IPS DF 6.9 (cell line): ENCODE data around the gene LYRM2.

Source experiments
- DNase-seq: peaks from one replicate; pipeline ENCODE4 v3.0.0-alpha.2; 2013; ENCODE audit warnings: low read depth, low spot score
- H3K27ac ChIP-seq: one replicate; pipeline ENCODE4 v1.5.1; 2013; ENCODE audit warnings: low read length, control low read depth
- H3K27me3 ChIP-seq: 2 replicates; pipeline ENCODE4 v1.6.1; 2013; ENCODE audit warnings: mild to moderate bottlenecking, low read length; ENCODE audit not compliant: control insufficient read depth, insufficient read depth
- H3K36me3 ChIP-seq: 2 replicates; pipeline ENCODE4 v1.6.1; 2013; ENCODE audit warnings: low read length; ENCODE audit not compliant: control insufficient read depth, insufficient read depth
- H3K4me1 ChIP-seq: 2 replicates; pipeline ENCODE4 v1.6.1; 2013; ENCODE audit warnings: low read length; ENCODE audit not compliant: control insufficient read depth, insufficient read depth
- H3K4me3 ChIP-seq: 2 replicates; pipeline ENCODE4 v1.5.1; 2013; ENCODE audit warnings: mild to moderate bottlenecking, low read length
- H3K9me3 ChIP-seq: 2 replicates; pipeline ENCODE4 v1.6.1; 2013; ENCODE audit warnings: low read length, inconsistent platforms; ENCODE audit not compliant: control insufficient read depth, insufficient read depth
- WGBS: extraction: QIAGEN DNeasy Blood & Tissue Kit; methylation state at CpG from one replicate; pipeline ENCODE4 v1.1.7; 2013; ENCODE audit warnings: mixed read lengths, missing lambda C conversion rate; ENCODE audit not compliant: insufficient read length, insufficient coverage; 5-methylcytosine and 5-hydroxymethylcytosine counted together

Gene LYRM2

DNA sequence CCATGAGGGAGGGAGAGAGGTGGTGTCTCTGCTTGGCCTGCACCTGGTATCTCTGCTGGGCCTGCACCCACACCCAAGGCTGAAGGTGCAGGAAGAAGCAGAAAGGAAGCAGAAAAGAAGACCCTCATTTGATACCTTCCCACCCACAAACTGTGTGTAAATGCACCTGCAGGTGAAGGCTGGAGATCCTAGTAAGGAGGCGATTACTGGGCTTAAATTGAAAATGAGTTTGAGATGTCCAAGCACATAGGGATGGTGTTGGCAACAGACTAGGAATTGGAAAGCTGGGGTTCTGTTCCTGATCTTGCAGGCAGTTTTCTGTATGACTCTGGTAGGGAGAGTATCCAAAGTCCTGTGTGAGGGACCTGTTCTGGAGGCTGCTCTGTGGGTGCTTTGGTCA lies 74.7 kb downstream of the LYRM2 start:
- no peak overlapping the region for H3K4me3 ChIP-seq
- H3K4me1 ChIP-seq = no peaks in the 10 kb centered on the region
- H3K36me3 ChIP-seq = no peaks in the 10 kb centered on the region
- no peak for DNase-seq
- no peaks in the 10 kb centered on the region for H3K27me3 ChIP-seq
- WGBS = no CpG with 5 or more reads among the region's 1 CpG
- no peak overlapping the region for H3K27ac ChIP-seq
- no peaks in the 10 kb centered on the region for H3K9me3 ChIP-seq

DNA sequence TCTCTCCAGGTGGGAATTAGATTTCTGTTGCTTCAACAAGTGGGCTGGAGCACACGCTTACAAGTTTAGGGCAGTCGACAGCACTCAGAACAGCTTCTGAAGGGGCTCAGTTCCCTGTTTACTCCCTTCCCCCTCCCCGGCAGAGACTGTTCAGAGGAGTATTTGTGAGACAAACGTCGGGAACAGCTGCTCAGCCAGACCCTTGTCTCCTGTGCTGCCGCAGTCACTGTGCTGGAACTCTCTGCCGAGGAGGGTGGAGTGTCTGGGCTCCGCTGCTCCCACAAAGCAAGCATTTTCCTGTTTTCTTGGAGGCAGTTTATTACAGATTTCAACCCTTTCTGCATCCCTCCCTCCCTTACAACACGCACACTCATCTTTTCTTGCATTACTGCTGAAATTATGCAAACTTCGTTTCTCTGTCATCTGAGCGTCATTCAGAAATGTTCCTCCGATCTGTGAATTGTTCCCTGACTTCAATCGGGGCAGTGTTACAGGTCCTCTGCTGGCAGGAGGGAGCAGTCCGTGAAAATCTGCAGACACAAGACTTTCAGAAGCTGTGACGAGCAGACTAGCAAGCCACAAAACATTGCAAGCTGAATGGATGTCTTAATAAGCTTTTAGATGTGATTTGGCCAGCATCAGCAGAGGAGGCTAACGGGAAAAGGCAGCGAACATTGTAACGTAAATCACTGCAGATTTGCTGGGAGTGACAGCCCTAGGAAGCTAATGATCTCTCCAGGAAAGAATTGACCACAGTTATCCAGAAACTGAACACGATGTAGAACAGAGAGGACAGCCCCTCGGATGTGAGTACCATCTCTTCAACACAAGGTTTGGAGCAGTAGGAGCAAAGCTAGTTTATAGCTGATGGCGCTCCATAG lies 76.2 kb downstream of the LYRM2 start:
- Histone ChIP-seq H3K9me3 (no peaks in the 10 kb centered on the region), H3K36me3 (no peaks in the 10 kb centered on the region), H3K4me1 (no peaks in the 10 kb centered on the region), H3K4me3 (no peak overlapping the region), H3K27me3 (no peaks in the 10 kb centered on the region), H3K27ac (no peak overlapping the region)
- WGBS = no CpG with 5 or more reads among the region's 21 CpGs
- no peak for DNase-seq

DNA sequence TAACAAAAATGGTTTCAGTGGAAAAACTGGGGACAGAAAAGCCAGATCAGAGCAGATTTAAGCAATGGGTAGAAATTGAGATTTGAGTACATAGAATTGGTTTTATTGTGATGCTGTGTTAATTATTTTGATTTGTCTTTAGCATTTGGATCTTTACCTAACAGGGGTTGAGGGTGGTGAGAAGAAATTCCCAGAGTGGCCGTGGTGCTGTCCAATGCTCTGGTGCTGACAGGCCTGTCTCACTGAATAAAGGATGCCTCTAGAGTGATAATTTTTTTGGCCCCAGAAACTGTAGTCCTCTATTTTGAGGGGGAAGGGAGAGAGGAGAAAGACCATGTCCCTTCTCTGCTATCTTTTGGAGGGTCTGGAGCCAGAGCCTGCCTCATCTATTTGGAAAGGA lies 79.1 kb downstream of the LYRM2 start:
- H3K36me3 ChIP-seq = no peaks in the 10 kb centered on the region
- whole genome bisulfite sequencing = no CpG with 5 or more reads among the region's 1 CpG
- H3K9me3 ChIP-seq = no peaks in the 10 kb centered on the region
- DNase-seq = no peak
- no peak overlapping the region for H3K4me3 ChIP-seq
- H3K4me1 ChIP-seq = peaks cover 2% of the 10 kb centered on the region; the same call in 1 of the 2 replicates
- no peak overlapping the region for H3K27ac ChIP-seq
- no peaks in the 10 kb centered on the region for H3K27me3 ChIP-seq

DNA sequence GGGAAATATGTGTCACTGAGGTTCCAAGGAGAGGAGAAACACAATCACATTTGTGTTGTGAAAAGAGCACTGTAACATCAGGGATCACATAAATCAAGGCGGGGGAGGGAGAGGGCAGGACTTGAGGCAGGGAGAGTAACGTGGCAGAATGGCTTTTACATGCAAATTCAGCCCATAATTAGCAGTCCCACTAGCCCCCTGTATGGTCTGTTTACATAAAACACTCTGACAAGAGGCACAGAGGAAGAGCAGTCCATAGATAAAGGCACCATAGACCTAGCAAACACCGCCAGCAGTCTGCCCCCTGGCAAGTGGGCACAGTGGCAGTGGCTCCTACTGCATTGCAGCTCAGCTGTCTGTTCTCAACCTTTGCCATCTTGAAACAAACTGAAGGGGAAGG lies 82.7 kb downstream of the LYRM2 start:
- Histone ChIP-seq H3K4me1 (peaks cover 2% of the 10 kb centered on the region; the same call in 1 of the 2 replicates), H3K36me3 (no peaks in the 10 kb centered on the region), H3K9me3 (no peaks in the 10 kb centered on the region), H3K4me3 (no peak overlapping the region), H3K27ac (no peak overlapping the region), H3K27me3 (no peaks in the 10 kb centered on the region)
- no CpG with 5 or more reads among the region's 3 CpGs for WGBS
- DNase-seq = no peak

GRCh38 chr6:89555031-89555430 lies 83.5 kb downstream of the LYRM2 start:
- Histone ChIP-seq H3K9me3 (no peaks in the 10 kb centered on the region), H3K27me3 (no peaks in the 10 kb centered on the region), H3K36me3 (no peaks in the 10 kb centered on the region), H3K27ac (no peak overlapping the region), H3K4me3 (no peak overlapping the region), H3K4me1 (peaks cover 2% of the 10 kb centered on the region; the same call in 1 of the 2 replicates)
- WGBS = no CpG with 5 or more reads among the region's 4 CpGs
- DNase-seq = no peak

DNA sequence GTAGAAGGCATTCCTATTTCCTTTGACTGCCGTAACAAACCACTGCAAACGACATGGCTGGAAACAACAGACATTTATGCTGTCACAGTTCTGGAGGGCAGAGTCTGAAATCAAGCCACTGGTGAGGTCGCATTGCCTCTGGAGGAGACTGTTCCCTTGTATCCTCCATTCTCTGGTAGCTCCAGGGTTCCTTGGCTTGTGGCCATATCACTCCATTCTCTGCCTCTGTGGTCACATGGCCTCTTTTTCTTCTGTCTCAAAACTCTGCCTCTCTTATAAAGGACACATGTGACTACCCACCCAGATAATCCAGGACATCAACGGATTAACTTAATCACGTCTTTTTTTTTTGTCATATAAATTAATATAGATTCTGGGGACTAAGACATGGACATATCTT lies 84.4 kb downstream of the LYRM2 start:
- H3K4me1 ChIP-seq = peaks cover 2% of the 10 kb centered on the region; the same call in 1 of the 2 replicates
- no CpG with 5 or more reads among the region's 5 CpGs for WGBS
- H3K36me3 ChIP-seq = no peaks in the 10 kb centered on the region
- H3K27ac ChIP-seq = no peak overlapping the region
- no peaks in the 10 kb centered on the region for H3K27me3 ChIP-seq
- no peak for DNase-seq
- no peaks in the 10 kb centered on the region for H3K9me3 ChIP-seq
- no peak overlapping the region for H3K4me3 ChIP-seq

- H3K9me3 ChIP-seq = no peaks in the 10 kb centered on the region
- peaks cover 2% of the 10 kb centered on the region; the same call in 1 of the 2 replicates for H3K4me1 ChIP-seq
- no CpG with 5 or more reads among the region's 5 CpGs for WGBS
- no peak for DNase-seq
- H3K27ac ChIP-seq = no peak overlapping the region
- H3K4me3 ChIP-seq = no peak overlapping the region
- no peaks in the 10 kb centered on the region for H3K27me3 ChIP-seq
- H3K36me3 ChIP-seq = no peaks in the 10 kb centered on the region
Observed at GRCh38 chr6:89553431-89553830, 85.1 kb downstream of the LYRM2 start.

DNA sequence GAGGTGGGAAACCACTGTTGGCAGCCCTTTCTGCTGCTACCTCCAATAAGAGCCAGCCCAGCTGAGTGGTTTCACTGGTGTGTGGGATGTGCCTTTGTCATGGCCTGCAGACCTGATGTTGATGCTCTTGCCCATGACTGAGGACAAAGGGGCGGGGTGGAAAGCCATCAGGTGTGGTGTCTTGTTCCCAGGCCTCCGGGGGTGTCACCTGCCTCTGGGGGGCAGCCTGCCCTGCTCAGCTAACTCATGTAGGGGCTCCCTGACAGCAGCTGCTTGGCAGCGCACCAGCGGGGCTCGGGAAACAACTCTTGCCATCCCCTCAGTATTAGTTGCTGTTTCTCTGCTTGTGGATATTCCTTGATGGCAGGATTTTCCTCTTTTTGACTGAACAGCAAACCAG lies 91.3 kb downstream of the LYRM2 start:
- H3K27me3 ChIP-seq = no peaks in the 10 kb centered on the region
- H3K4me1 ChIP-seq = no peaks in the 10 kb centered on the region
- H3K4me3 ChIP-seq = no peak overlapping the region
- no peak for DNase-seq
- no CpG with 5 or more reads among the region's 5 CpGs for WGBS
- H3K9me3 ChIP-seq = no peaks in the 10 kb centered on the region
- H3K36me3 ChIP-seq = no peaks in the 10 kb centered on the region
- no peak overlapping the region for H3K27ac ChIP-seq

GRCh38 chr6:89542866-89543265 lies 95.7 kb downstream of the LYRM2 start:
- H3K4me3 ChIP-seq = no peak overlapping the region
- no peak overlapping the region for H3K27ac ChIP-seq
- no CpG with 5 or more reads among the region's 3 CpGs for WGBS
- no peaks in the 10 kb centered on the region for H3K9me3 ChIP-seq
- no peaks in the 10 kb centered on the region for H3K27me3 ChIP-seq
- H3K4me1 ChIP-seq = no peaks in the 10 kb centered on the region
- no peak for DNase-seq
- H3K36me3 ChIP-seq = no peaks in the 10 kb centered on the region

GRCh38 chr6:89542081-89542857 lies 96.3 kb downstream of the LYRM2 start:
- Histone ChIP-seq H3K4me3 (no peak overlapping the region), H3K36me3 (no peaks in the 10 kb centered on the region), H3K4me1 (no peaks in the 10 kb centered on the region), H3K27me3 (no peaks in the 10 kb centered on the region), H3K9me3 (no peaks in the 10 kb centered on the region), H3K27ac (no peak overlapping the region)
- no peak for DNase-seq
- WGBS = no CpG with 5 or more reads among the region's 12 CpGs
